HG03108 (cell line): Measurements from ENCODE around the gene DCLRE1A.

Source experiments
- ATAC-seq: cut with Tn5 transposase; IDR thresholded peaks from one replicate; pipeline ENCODE4 v1.9.1; 2021; ENCODE audit warnings: moderate library complexity; ENCODE audit not compliant: unreplicated experiment

DCLRE1A gene

GRCh38 chr10:113854013-113854760 lies at the start of gene DCLRE1A, which contains the start of gene NHLRC2:
Gene DCLRE1A, minus strand, starts transcription at chr10:113854082. Its CDS starts 900 bp downstream, at chr10:113853182.
Gene NHLRC2, plus strand, starts transcription at chr10:113854661. Its CDS starts 212 bp downstream, at chr10:113854873.
- ATAC-seq, result peak; percentile 36

GRCh38 chr10:113899952-113900598 lies 46.2 kb upstream of the DCLRE1A start:
- no peak for ATAC-seq

GRCh38 chr10:113897693-113898618 lies 44.1 kb upstream of the DCLRE1A start:
- no peak for ATAC-seq

- ATAC-seq, result no peak
Measured at GRCh38 chr10:113895018-113895417, 41.1 kb upstream of the DCLRE1A start.

- ATAC-seq, result no peak
Measured at GRCh38 chr10:113894581-113894980, 40.7 kb upstream of the DCLRE1A start.

GRCh38 chr10:113893570-113893969 lies 39.7 kb upstream of the DCLRE1A start:
- no peak for ATAC-seq

- ATAC-seq, result no peak
Measured at GRCh38 chr10:113891476-113891875, 37.6 kb upstream of the DCLRE1A start.

- no peak for ATAC-seq
Measured at GRCh38 chr10:113890769-113891168, 36.9 kb upstream of the DCLRE1A start.

- no peak for ATAC-seq
Measured at GRCh38 chr10:113889911-113890310, 36.0 kb upstream of the DCLRE1A start.

- ATAC-seq, result no peak
Measured at GRCh38 chr10:113882240-113882639, 28.4 kb upstream of the DCLRE1A start.

GRCh38 chr10:113880236-113880635 lies 26.4 kb upstream of the DCLRE1A start:
- no peak for ATAC-seq

GRCh38 chr10:113879691-113880090 lies 25.8 kb upstream of the DCLRE1A start:
- ATAC-seq, result peak; percentile 76

GRCh38 chr10:113876461-113876860 lies 22.6 kb upstream of the DCLRE1A start:
- ATAC-seq, result no peak

- ATAC-seq, result no peak
Measured at GRCh38 chr10:113875212-113875611, 21.3 kb upstream of the DCLRE1A start.

GRCh38 chr10:113872139-113873030 lies 18.5 kb upstream of the DCLRE1A start:
- ATAC-seq, result no peak

GRCh38 chr10:113869789-113870188 lies 15.9 kb upstream of the DCLRE1A start:
- no peak for ATAC-seq

- ATAC-seq, result no peak
Measured at GRCh38 chr10:113867904-113868303, 14.0 kb upstream of the DCLRE1A start.

- no peak for ATAC-seq
Measured at GRCh38 chr10:113866551-113867394, 12.9 kb upstream of the DCLRE1A start.

- ATAC-seq, result no peak
Measured at GRCh38 chr10:113865901-113866300, 12.0 kb upstream of the DCLRE1A start.
